ENCODE data around the gene FGD3. TPM values are rescaled to one million over a fixed set of nuclear protein-coding genes. Genes with fewer than 3 reads are reported as not detected.

FGD3 gene
- total RNA-seq, 1 experiment from 2014 or later, result not detected

- TF ChIP-seq CTCF (IDR thresholded peaks at IDR 0.05; ENCODE audit: unreplicated experiment), result no peak
- no peaks in the 10 kb centered on the region for H3K4me1 Mint-ChIP-seq (ENCODE audit: insufficient read depth, unreplicated experiment)
- no peaks in the 10 kb centered on the region for H3K27me3 Mint-ChIP-seq (ENCODE audit: insufficient read depth, unreplicated experiment)
- no peak for DNase-seq (ENCODE audit: unreplicated experiment)
- H3K36me3 Mint-ChIP-seq (ENCODE audit: insufficient read depth, unreplicated experiment), result peaks cover 5% of the 10 kb centered on the region
- H3K4me3 Mint-ChIP-seq (ENCODE audit: unreplicated experiment), result no peak overlapping the region
- intact Hi-C loops (cut with micrococcal nuclease), result no loop called here
- ChIA-PET POLR2A (no interaction called here), CTCF (no interaction called here)
- no TSS peak for BruUV-seq (replicated peaks)
- H3K9me3 Mint-ChIP-seq (ENCODE audit: unreplicated experiment), result peaks cover 17% of the 10 kb centered on the region
- no peak overlapping the region for H3K27ac Mint-ChIP-seq (ENCODE audit: low read depth, unreplicated experiment)
These were observed 31.1 kb downstream of the FGD3 start for GRCh38 chr9:92978345-92978875.

- ChIA-PET POLR2A (interaction anchor here (0.7 to 1.1 kb wide), 2 partner anchors 155 to 205 kb away, joined by 3 read pairs; partner anchors contain the start of gene NINJ1), CTCF (interaction anchor here (0.6 to 1.2 kb wide), 3 partner anchors 22 to 318 kb away, joined by 3 to 4 read pairs (median 3); no protein-coding TSS in a partner anchor)
These were observed 32.1 kb downstream of the FGD3 start for GRCh38 chr9:92979283-92980056.

GRCh38 chr9:92980085-92980745 lies 32.9 kb downstream of the FGD3 start:
- Mint-ChIP-seq H3K9me3 (ENCODE audit: unreplicated experiment) (peaks cover 17% of the 10 kb centered on the region), H3K36me3 (ENCODE audit: insufficient read depth, unreplicated experiment) (no peaks in the 10 kb centered on the region), H3K27me3 (ENCODE audit: insufficient read depth, unreplicated experiment) (no peaks in the 10 kb centered on the region), H3K4me3 (ENCODE audit: unreplicated experiment) (no peak overlapping the region), H3K4me1 (ENCODE audit: insufficient read depth, unreplicated experiment) (no peaks in the 10 kb centered on the region), H3K27ac (ENCODE audit: low read depth, unreplicated experiment) (no peak overlapping the region)
- intact Hi-C loops (cut with micrococcal nuclease), result no loop called here
- DNase-seq (ENCODE audit: unreplicated experiment), result peak; percentile 15
- no TSS peak for BruUV-seq (replicated peaks)
- ChIA-PET POLR2A (interaction anchor here (1.1 kb wide), 1 partner anchor 154 kb away, joined by 3 read pairs; the partner anchor contains the start of gene NINJ1), CTCF (interaction anchor here (0.6 to 1.2 kb wide), 3 partner anchors 23 to 319 kb away, joined by 3 to 4 read pairs (median 3); no protein-coding TSS in a partner anchor)
- TF ChIP-seq CTCF (IDR thresholded peaks at IDR 0.05; ENCODE audit: unreplicated experiment), result no peak

More at GRCh38 chr9:92979283-92980056, 32.1 kb downstream of the FGD3 start:
- DNase-seq (ENCODE audit: unreplicated experiment), result no peak
- TF ChIP-seq CTCF (IDR thresholded peaks at IDR 0.05; ENCODE audit: unreplicated experiment), result no peak
- Mint-ChIP-seq H3K27me3 (ENCODE audit: insufficient read depth, unreplicated experiment) (no peaks in the 10 kb centered on the region), H3K4me1 (ENCODE audit: insufficient read depth, unreplicated experiment) (no peaks in the 10 kb centered on the region), H3K4me3 (ENCODE audit: unreplicated experiment) (no peak overlapping the region), H3K9me3 (ENCODE audit: unreplicated experiment) (peaks cover 17% of the 10 kb centered on the region), H3K27ac (ENCODE audit: low read depth, unreplicated experiment) (no peak overlapping the region), H3K36me3 (ENCODE audit: insufficient read depth, unreplicated experiment) (no peaks in the 10 kb centered on the region)
- BruUV-seq (replicated peaks), result no TSS peak
- intact Hi-C loops (cut with micrococcal nuclease), result no loop called here

GRCh38 chr9:92982130-92982529 lies 34.8 kb downstream of the FGD3 start:
- intact Hi-C loops (cut with micrococcal nuclease), result no loop called here
- TF ChIP-seq CTCF (IDR thresholded peaks at IDR 0.05; ENCODE audit: unreplicated experiment), result no peak
- no peak for DNase-seq (ENCODE audit: unreplicated experiment)
- Mint-ChIP-seq H3K27me3 (ENCODE audit: insufficient read depth, unreplicated experiment) (no peaks in the 10 kb centered on the region), H3K27ac (ENCODE audit: low read depth, unreplicated experiment) (no peak overlapping the region), H3K4me3 (ENCODE audit: unreplicated experiment) (no peak overlapping the region), H3K4me1 (ENCODE audit: insufficient read depth, unreplicated experiment) (no peaks in the 10 kb centered on the region), H3K9me3 (ENCODE audit: unreplicated experiment) (peaks cover 29% of the 10 kb centered on the region), H3K36me3 (ENCODE audit: insufficient read depth, unreplicated experiment) (no peaks in the 10 kb centered on the region)
- ChIA-PET POLR2A (interaction anchor here (0.7 kb wide), 1 partner anchor 51 kb away, joined by 3 read pairs; no protein-coding TSS in a partner anchor), CTCF (no interaction called here)
- BruUV-seq (replicated peaks), result no TSS peak

All from MCF 10A (cell line).